ENCODE measurements around the gene CNTNAP2. TPM values are rescaled to one million over a fixed set of nuclear protein-coding genes. Genes with fewer than 3 reads are reported as not detected.

Gene CNTNAP2
- total RNA-seq, 4 donors from 2014 or later, result 0.42 TPM; not detected in 3

DNA sequence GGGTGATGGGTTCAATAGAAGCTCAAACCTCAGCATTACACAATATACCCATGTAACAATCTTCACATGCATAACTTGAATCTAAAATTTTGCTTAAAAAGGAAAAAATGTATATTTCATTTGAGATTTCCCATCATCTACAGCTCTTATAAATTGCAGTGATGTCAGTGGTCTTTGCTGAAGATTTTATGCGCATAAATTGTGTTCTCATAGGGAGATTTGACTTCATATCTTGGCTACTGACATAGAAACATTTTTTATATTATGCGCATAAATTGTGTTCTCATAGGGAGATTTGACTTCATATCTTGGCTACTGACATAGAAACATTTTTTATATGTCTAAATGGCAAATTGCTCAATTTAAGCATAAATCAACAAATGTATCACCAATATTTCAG lies 1348.6 kb downstream of the CNTNAP2 start:
- no peak overlapping the region for H3K27ac ChIP-seq
- H3K36me3 ChIP-seq, result no peaks in the 10 kb centered on the region
- no peaks in the 10 kb centered on the region for H3K9me3 ChIP-seq
- DNase-seq (ENCODE audit: low spot score in 2 of 2), result no peak
- no peaks in the 10 kb centered on the region for H3K27me3 ChIP-seq
- H3K4me1 ChIP-seq, result no peaks in the 10 kb centered on the region
- TF ChIP-seq, protein P1, sequence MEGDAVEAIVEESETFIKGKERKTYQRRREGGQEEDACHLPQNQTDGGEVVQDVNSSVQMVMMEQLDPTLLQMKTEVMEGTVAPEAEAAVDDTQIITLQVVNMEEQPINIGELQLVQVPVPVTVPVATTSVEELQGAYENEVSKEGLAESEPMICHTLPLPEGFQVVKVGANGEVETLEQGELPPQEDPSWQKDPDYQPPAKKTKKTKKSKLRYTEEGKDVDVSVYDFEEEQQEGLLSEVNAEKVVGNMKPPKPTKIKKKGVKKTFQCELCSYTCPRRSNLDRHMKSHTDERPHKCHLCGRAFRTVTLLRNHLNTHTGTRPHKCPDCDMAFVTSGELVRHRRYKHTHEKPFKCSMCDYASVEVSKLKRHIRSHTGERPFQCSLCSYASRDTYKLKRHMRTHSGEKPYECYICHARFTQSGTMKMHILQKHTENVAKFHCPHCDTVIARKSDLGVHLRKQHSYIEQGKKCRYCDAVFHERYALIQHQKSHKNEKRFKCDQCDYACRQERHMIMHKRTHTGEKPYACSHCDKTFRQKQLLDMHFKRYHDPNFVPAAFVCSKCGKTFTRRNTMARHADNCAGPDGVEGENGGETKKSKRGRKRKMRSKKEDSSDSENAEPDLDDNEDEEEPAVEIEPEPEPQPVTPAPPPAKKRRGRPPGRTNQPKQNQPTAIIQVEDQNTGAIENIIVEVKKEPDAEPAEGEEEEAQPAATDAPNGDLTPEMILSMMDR (IDR thresholded peaks at IDR 0.05), result no peak
- TF ChIP-seq EP300 (IDR thresholded peaks at IDR 0.05), result no peak
- no peak overlapping the region for H3K4me3 ChIP-seq
- 96 to 98% methylated on average over 2 of the region's 2 CpGs for WGBS, 2 donors

DNA sequence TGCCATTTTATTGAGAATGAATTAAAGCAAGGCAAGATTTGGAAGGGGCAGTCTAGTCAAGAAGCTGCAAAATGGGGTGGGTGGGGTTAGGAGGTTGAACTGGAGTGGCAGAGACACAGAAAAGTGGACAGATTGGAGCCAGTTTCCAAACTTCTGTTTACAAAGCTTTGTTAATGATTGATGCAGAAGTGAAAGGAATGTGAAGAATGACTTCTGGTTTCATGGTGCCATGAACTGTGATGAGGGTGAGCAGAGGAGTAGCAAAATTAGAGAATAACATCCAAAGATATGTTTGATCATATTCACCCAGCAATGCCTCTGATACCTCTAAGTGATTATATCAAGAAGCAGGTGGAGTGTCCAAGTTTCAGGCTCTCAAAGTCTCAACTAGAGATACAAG lies 1356.0 kb downstream of the CNTNAP2 start:
- no peaks in the 10 kb centered on the region for H3K36me3 ChIP-seq
- no peaks in the 10 kb centered on the region for H3K4me1 ChIP-seq
- no peak overlapping the region for H3K27ac ChIP-seq
- DNase-seq (ENCODE audit: low spot score in 2 of 2), result no peak
- no peaks in the 10 kb centered on the region for H3K9me3 ChIP-seq
- TF ChIP-seq, protein P1 (IDR thresholded peaks at IDR 0.05), result no peak
- TF ChIP-seq POLR2A (IDR thresholded peaks at IDR 0.05) (no peak), EP300 (IDR thresholded peaks at IDR 0.05) (no peak)
- H3K4me3 ChIP-seq, result no peak overlapping the region
- no peaks in the 10 kb centered on the region for H3K27me3 ChIP-seq

DNA sequence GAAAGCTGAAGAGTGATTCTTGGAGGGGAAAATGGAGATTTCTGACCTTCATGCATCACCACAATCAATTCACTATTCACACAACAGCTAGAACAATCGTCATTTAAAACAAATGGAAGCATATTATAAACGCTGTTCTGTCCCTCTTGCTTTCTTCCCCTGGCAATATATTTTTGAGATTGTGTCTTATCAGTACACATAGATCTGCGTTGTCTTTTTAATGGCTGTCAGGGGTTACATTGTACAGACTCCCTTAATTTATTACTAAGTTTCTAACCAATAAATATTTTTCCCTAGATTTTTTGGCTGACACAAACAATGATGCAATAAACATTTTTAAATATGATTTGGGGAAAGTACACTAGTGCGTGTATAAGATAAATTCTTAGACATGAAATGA lies 1358.3 kb downstream of the CNTNAP2 start:
- 21 to 29% methylated on average over 4 of the region's 4 CpGs for WGBS, 2 donors
- Histone ChIP-seq H3K27ac (no peak overlapping the region), H3K36me3 (no peaks in the 10 kb centered on the region), H3K4me3 (no peak overlapping the region), H3K27me3 (no peaks in the 10 kb centered on the region), H3K4me1 (no peaks in the 10 kb centered on the region), H3K9me3 (no peaks in the 10 kb centered on the region)
- no peak for DNase-seq (ENCODE audit: low spot score in 2 of 2)
- no peak for TF ChIP-seq POLR2A (IDR thresholded peaks at IDR 0.05)
- TF ChIP-seq, protein P1 (IDR thresholded peaks at IDR 0.05), result no peak
- TF ChIP-seq EP300 (IDR thresholded peaks at IDR 0.05), result no peak

DNA sequence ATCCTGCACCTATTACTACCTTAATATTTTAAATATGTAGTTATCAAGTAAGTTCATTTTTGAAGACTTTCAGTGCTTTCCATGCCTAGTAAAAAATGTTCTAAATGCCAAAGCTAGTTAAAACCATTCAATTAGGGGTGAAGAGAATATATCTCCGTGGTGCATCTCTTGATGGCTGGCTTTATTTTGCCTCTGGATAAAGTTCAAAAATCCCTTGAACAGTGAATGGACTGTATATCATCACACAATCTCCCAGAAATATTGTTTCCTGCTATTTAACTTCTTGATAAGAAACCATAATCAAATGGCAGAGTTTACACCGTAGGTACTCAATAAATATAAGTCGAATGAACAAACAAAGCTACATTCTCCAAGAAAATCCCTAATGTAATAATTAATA lies 1360.9 kb downstream of the CNTNAP2 start:
- DNase-seq (ENCODE audit: low spot score in 2 of 2), result no peak
- H3K36me3 ChIP-seq, result no peaks in the 10 kb centered on the region
- no peak overlapping the region for H3K27ac ChIP-seq
- H3K27me3 ChIP-seq, result no peaks in the 10 kb centered on the region
- no peaks in the 10 kb centered on the region for H3K9me3 ChIP-seq
- H3K4me3 ChIP-seq, result no peak overlapping the region
- H3K4me1 ChIP-seq, result no peaks in the 10 kb centered on the region
- no peak for TF ChIP-seq POLR2A (IDR thresholded peaks at IDR 0.05)
- TF ChIP-seq, protein P1 (IDR thresholded peaks at IDR 0.05), result no peak
- no peak for TF ChIP-seq EP300 (IDR thresholded peaks at IDR 0.05)
- WGBS, 2 donors, result 78% methylated on average over 3 of the region's 3 CpGs

DNA sequence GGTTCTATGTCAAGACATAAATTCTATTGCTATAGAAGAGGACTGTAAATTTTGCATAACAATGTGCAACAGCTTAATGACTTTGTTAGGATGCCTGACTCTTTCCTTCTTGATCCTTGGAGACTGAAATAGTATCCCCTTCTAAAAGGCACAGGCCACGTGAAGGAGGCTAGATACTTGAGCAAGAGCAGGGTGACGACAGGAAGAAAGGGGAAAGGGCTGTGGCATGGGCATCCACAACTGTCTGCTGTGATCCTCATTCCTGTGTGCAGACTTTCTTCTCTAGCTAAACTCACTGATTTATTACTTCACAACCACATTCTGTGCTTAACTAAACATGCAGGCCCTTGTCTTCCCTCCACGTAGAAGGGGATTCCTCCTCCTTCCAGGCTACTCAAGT lies 1362.2 kb downstream of the CNTNAP2 start:
- 33 to 38% methylated on average over 3 of the region's 3 CpGs for whole genome bisulfite sequencing, 2 donors
- H3K36me3 ChIP-seq, result no peaks in the 10 kb centered on the region
- TF ChIP-seq EP300 (IDR thresholded peaks at IDR 0.05) (no peak), POLR2A (IDR thresholded peaks at IDR 0.05) (no peak)
- TF ChIP-seq, protein P1 (IDR thresholded peaks at IDR 0.05), result no peak
- no peaks in the 10 kb centered on the region for H3K27me3 ChIP-seq
- no peaks in the 10 kb centered on the region for H3K4me1 ChIP-seq
- no peak overlapping the region for H3K27ac ChIP-seq
- no peaks in the 10 kb centered on the region for H3K9me3 ChIP-seq
- DNase-seq (ENCODE audit: low spot score in 2 of 2), result no peak
- H3K4me3 ChIP-seq, result no peak overlapping the region

Measured in tibial nerve (tissue), 4 donors.